Kidney epithelial cell (primary cell): ENCODE results near the gene CTBP1. TPM values are rescaled to one million over a fixed set of nuclear protein-coding genes. Genes with fewer than 3 reads are reported as not detected.

ENCODE experiments used
- DNase-seq: peaks from one replicate; pipeline ENCODE4 v3.0.0-alpha.2; 2010; ENCODE audit warnings: low read depth
- H3K27me3 ChIP-seq: 2 replicates; pipeline ENCODE4 v1.6.0; 2011; ENCODE audit warnings: low read length; ENCODE audit not compliant: control insufficient read depth, insufficient read depth
- H3K36me3 ChIP-seq: 2 replicates; pipeline ENCODE4 v1.5.1; 2011; ENCODE audit warnings: low read length; ENCODE audit not compliant: control insufficient read depth, insufficient read depth
- H3K4me3 ChIP-seq: 2 replicates; pipeline ENCODE4 v1.5.1; 2011; ENCODE audit warnings: low read depth, mild to moderate bottlenecking, control low read depth, low read length
- CTCF ChIP-seq: IDR thresholded peaks from 2 replicates; pipeline ENCODE4 v1.5.1; 2011; ENCODE audit warnings: mild to moderate bottlenecking, moderate library complexity, low read length, control low read depth, inconsistent platforms; ENCODE audit not compliant: insufficient read depth, poor library complexity, severe bottlenecking
- total RNA-seq: library from RNA; depleted of rRNA; stranded (reverse); fragments of >200 nt; gene quantifications from 2 replicates; pipeline ENCODE4 v1.2.3, GENCODE V29; 2015

Gene CTBP1
- total RNA-seq, 1 donor from 2014 or later = 170 TPM

- Histone ChIP-seq H3K36me3 (no peaks in the 10 kb centered on the region), H3K27me3 (no peaks in the 10 kb centered on the region), H3K4me3 (no peak overlapping the region)
- no peak for DNase-seq
- TF ChIP-seq CTCF = no peak
These were observed 55.5 kb downstream of the CTBP1 start for GRCh38 chr4:1193206-1194009.

GRCh38 chr4:1192493-1193205 lies 56.3 kb downstream of the CTBP1 start:
- TF ChIP-seq CTCF = no peak
- Histone ChIP-seq H3K27me3 (no peaks in the 10 kb centered on the region), H3K36me3 (no peaks in the 10 kb centered on the region), H3K4me3 (no peak overlapping the region)
- DNase-seq = no peak

GRCh38 chr4:1192091-1192492 lies 56.8 kb downstream of the CTBP1 start:
- H3K27me3 ChIP-seq = no peaks in the 10 kb centered on the region
- H3K36me3 ChIP-seq = no peaks in the 10 kb centered on the region
- TF ChIP-seq CTCF = no peak
- DNase-seq = peak; percentile 89
- H3K4me3 ChIP-seq = no peak overlapping the region

GRCh38 chr4:1191621-1192020 lies 57.3 kb downstream of the CTBP1 start:
- no peak for DNase-seq

GRCh38 chr4:1187182-1187581 lies 61.7 kb downstream of the CTBP1 start:
- TF ChIP-seq CTCF = no peak
- no peak for DNase-seq
- no peak overlapping the region for H3K4me3 ChIP-seq

More at GRCh38 chr4:1191621-1192020, 57.3 kb downstream of the CTBP1 start:
- TF ChIP-seq CTCF = no peak
- Histone ChIP-seq H3K27me3 (no peaks in the 10 kb centered on the region), H3K4me3 (no peak overlapping the region), H3K36me3 (no peaks in the 10 kb centered on the region)

More at GRCh38 chr4:1187182-1187581, 61.7 kb downstream of the CTBP1 start:
- Histone ChIP-seq H3K27me3 (no peaks in the 10 kb centered on the region), H3K36me3 (no peaks in the 10 kb centered on the region)
